Lung (tissue), 12 donors: ENCODE measurements around the gene ARL3. TPM values are rescaled to one million over a fixed set of nuclear protein-coding genes. Genes with fewer than 3 reads are reported as not detected.

Experiments
- ATAC-seq: fragments of 200-7000 bp; cut with Tn5 transposase; one replicate; pipeline ENCODE4 v1.9.1; 2020; ENCODE audit warnings: moderate number of reproducible peaks; ENCODE audit not compliant: insufficient read depth, low FRiP score
- DNase-seq, 3 donors: peaks; one replicate each; pipeline ENCODE4 v3.0.0-alpha.2; 2013 to 2017
- H3K27ac ChIP-seq, 2 donors: one replicate each; pipeline ENCODE4 v1.5.1; 2013; ENCODE audit warnings: mild to moderate bottlenecking in 2 of 2, moderate library complexity in 2 of 2, control low read depth in 1 of 2, inconsistent platforms in 1 of 2, low read depth in 1 of 2, low read length in 1 of 2
- H3K27me3 ChIP-seq, 3 donors: one replicate each; pipeline ENCODE4 v1.5.1; 2013; ENCODE audit warnings: low read length in 2 of 3; ENCODE audit not compliant: control insufficient read depth in 3 of 3, insufficient read depth in 3 of 3
- H3K36me3 ChIP-seq, 4 donors: one replicate each; pipeline ENCODE4 v1.5.1; 2013; ENCODE audit warnings: low read length in 4 of 4, mild to moderate bottlenecking in 1 of 4, moderate library complexity in 1 of 4; ENCODE audit not compliant: control insufficient read depth in 4 of 4, insufficient read depth in 4 of 4
- H3K4me1 ChIP-seq, 5 donors: one replicate each; pipeline ENCODE4 v1.5.1; 2013; ENCODE audit warnings: low read length in 5 of 5, mild to moderate bottlenecking in 2 of 5, moderate library complexity in 1 of 5; ENCODE audit not compliant: control insufficient read depth in 5 of 5, insufficient read depth in 5 of 5
- H3K4me3 ChIP-seq: one replicate; pipeline ENCODE4 v1.5.1; 2013; ENCODE audit warnings: mild to moderate bottlenecking, control low read depth, moderate library complexity
- H3K9ac ChIP-seq, 2 donors: one replicate each; pipeline ENCODE4 v1.5.1; 2013; ENCODE audit warnings: low read length in 2 of 2, control low read depth in 1 of 2; ENCODE audit not compliant: insufficient read depth in 1 of 2
- H3K9me3 ChIP-seq, 4 donors: one replicate each; pipeline ENCODE4 v1.5.1; 2013; ENCODE audit warnings: low read length in 3 of 4, mild to moderate bottlenecking in 1 of 4, moderate library complexity in 1 of 4; ENCODE audit not compliant: control insufficient read depth in 4 of 4, insufficient read depth in 3 of 4
- CTCF ChIP-seq: IDR thresholded peaks from 2 replicates; pipeline ENCODE4 v1.5.1; 2012; ENCODE audit warnings: mild to moderate bottlenecking; ENCODE audit errors: control extremely low read depth, extremely low read depth
- WGBS, 2 donors: extraction: QIAGEN DNeasy Blood & Tissue Kit; methylation state at CpG; one replicate each; pipeline ENCODE4 v1.1.7; 2013; 5-methylcytosine and 5-hydroxymethylcytosine counted together
- polyA plus RNA-seq, 2 donors: library from polyadenylated mRNA; stranded (reverse); fragments of 200-250 nt; gene quantifications; one replicate each; pipeline ENCODE4 v1.2.1, GENCODE V29; 2013
- total RNA-seq, 2 donors: library from RNA; depleted of rRNA in 1 of 2; stranded (reverse); fragments of >200 nt in 1 of 2; gene quantifications; one replicate each; pipeline ENCODE4 v1.2.1, GENCODE V29; 2014 to 2021
- donor health status: control.
- donor health status: control.
- donor health status: Bipolar disorder and iron deficiency.
- donor health status: healthy.
- donor health status: DM: yes; HTN: yes; CAD: no.

Gene ARL3
- total and polyA plus RNA-seq, 4 donors = 6.7 to 12.2 (median 9.7) TPM

GRCh38 chr10:102633287-102633686 is 80.9 kb downstream of the ARL3 start:
- peaks cover 16 to 67% (median 44%) of the 10 kb centered on the region in 5 donors for H3K4me1 ChIP-seq
- DNase-seq (peak; percentile 78 to 89 (median 80)), ATAC-seq (peak; percentile 37)
- TF ChIP-seq CTCF = no peak
- WGBS, 2 donors = 4 to 10% methylated on average over 6 of the region's 6 CpGs
- no peak overlapping the region for H3K4me3 ChIP-seq
- H3K36me3 ChIP-seq = peaks cover 0 to 11% (median 4%) of the 10 kb centered on the region in 4 donors
- no peaks in the 10 kb centered on the region for H3K9me3 ChIP-seq
- peak overlapping the region; percentile 52 to 90 for H3K27ac ChIP-seq
- H3K27me3 ChIP-seq = no peaks in the 10 kb centered on the region
- H3K9ac ChIP-seq = peak overlapping the region in 1 of 2 donors; percentile 79

- Histone ChIP-seq H3K4me1 (peaks cover 16 to 74% (median 51%) of the 10 kb centered on the region in 5 donors), H3K9ac (peak overlapping the region in 1 of 2 donors; percentile 79), H3K27ac (peak overlapping the region; percentile 52 to 86), H3K27me3 (no peaks in the 10 kb centered on the region), H3K36me3 (peaks cover 0 to 11% (median 4%) of the 10 kb centered on the region in 4 donors), H3K4me3 (no peak overlapping the region), H3K9me3 (no peaks in the 10 kb centered on the region)
- 26 to 32% methylated on average over 5 of the region's 5 CpGs for WGBS, 2 donors
- peak; percentile 83 to 95 (median 92) for DNase-seq
- TF ChIP-seq CTCF = no peak
- ATAC-seq = no peak
Observed at GRCh38 chr10:102632394-102633111, 81.6 kb downstream of the ARL3 start.

GRCh38 chr10:102631525-102632393 is 82.4 kb downstream of the ARL3 start:
- H3K4me1 ChIP-seq = peaks cover 17 to 82% (median 59%) of the 10 kb centered on the region in 5 donors
- no peaks in the 10 kb centered on the region for H3K9me3 ChIP-seq
- no peak for ATAC-seq
- no peak overlapping the region for H3K4me3 ChIP-seq
- DNase-seq = no peak
- TF ChIP-seq CTCF = no peak
- H3K36me3 ChIP-seq = peaks cover 0 to 11% (median 4%) of the 10 kb centered on the region in 4 donors
- H3K27me3 ChIP-seq = no peaks in the 10 kb centered on the region
- peak overlapping the region in 1 of 2 donors; percentile 79 for H3K9ac ChIP-seq
- H3K27ac ChIP-seq = peak overlapping the region in 1 of 2 donors; percentile 86
- 84 to 90% methylated on average over 10 of the region's 10 CpGs for WGBS, 2 donors
